Urothelium cell line (cell line): Measurements from ENCODE around the gene LAMB4.

Experiments
- DNase-seq: peaks from one replicate; pipeline ENCODE4 v3.0.0; 2011; ENCODE audit warnings: low spot score, mixed read lengths
- FAIRE-seq: peaks from 2 replicates; lab custom pipeline; 2011; peaks lifted over from hg19 to GRCh38; lab: Jason Lieb, UNC

The LAMB4 gene

GRCh38 chr7:108114117-108114841, 15.9 kb downstream of the LAMB4 start:
- DNase-seq (peak; percentile 27), FAIRE-seq (no peak)

DNA sequence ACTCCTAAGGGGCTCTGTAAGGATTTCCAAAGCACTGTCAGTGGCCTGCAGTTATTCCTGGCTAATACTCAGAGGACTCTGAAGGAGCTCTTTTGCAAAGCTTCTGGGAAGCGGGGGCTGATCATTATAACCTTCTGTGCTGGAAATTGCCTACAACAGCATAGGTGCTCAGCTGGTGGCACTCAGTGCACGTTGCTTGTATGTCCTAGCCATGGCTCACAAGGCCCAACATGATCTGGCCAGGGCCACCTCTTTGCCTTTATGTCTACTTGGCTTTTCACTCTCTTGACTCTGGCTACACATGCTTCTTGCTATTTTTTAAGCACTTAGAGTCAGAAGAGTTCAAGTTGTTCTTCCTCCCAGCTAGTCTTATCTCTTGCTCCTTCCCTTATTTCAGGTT, 17.5 kb downstream of the LAMB4 start:
- FAIRE-seq: no peak
- DNase-seq: no peak

GRCh38 chr7:108109221-108109908, 20.8 kb downstream of the LAMB4 start:
- FAIRE-seq (no peak), DNase-seq (peak; percentile 34)

GRCh38 chr7:108108131-108108530, 22.0 kb downstream of the LAMB4 start:
- DNase-seq: no peak
- FAIRE-seq: no peak

DNA sequence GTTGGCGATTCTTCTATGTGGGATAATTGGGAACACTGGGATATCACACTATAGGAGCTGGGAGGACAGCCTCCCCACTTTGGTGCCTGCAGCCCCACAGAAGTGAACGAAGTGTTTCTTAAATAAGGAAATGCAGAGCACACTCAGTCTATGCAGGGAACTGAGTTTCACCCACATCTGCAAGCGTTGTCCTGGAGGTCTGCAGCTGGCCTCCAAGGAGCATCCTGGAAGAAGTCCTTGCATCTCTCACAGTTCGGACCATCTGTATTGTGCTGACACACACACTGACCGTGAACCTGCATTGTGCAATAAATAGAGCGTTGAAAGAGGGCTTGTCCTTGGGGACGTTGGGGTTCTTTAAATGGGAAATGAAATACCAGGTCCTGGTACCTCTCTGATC, 25.8 kb downstream of the LAMB4 start:
- DNase-seq (no peak), FAIRE-seq (no peak)

DNA sequence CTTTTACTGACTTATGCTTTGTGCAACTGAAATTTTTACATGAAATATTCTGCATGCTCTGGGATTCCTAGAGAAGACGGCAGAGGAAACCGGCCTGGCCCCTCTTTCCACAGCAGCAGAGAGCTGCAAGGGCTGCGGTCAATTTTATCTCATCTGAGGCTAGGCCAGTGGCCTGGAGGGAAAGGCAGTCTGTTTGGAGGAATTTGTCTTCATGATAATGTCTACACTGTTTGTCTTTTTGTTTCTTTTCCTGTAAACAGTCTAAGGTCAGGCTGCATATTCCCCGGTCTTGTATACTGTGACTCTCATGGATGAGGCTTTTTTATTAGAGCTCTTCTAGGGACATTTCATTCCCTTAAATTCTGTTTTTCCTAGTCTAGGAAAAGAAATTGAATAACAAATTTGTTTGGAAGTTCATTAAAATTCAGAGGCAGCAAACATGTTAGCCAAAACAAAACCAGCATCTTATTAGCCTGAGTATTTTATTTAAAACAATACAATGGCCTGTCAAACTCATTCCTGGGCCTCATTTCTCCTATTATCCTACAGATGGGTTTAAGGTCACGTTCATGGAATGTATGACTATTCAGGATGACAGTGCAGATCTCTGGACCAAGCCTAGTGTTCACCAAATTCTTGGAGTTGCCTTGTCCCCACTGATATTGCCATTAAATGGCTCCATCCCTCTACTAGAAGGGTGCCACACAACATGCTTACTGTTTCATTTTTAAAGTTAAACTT, 26.4 kb downstream of the LAMB4 start:
- no peak for DNase-seq
- no peak for FAIRE-seq

GRCh38 chr7:108102671-108103312, 27.4 kb downstream of the LAMB4 start:
- DNase-seq: no peak
- FAIRE-seq: no peak

DNA sequence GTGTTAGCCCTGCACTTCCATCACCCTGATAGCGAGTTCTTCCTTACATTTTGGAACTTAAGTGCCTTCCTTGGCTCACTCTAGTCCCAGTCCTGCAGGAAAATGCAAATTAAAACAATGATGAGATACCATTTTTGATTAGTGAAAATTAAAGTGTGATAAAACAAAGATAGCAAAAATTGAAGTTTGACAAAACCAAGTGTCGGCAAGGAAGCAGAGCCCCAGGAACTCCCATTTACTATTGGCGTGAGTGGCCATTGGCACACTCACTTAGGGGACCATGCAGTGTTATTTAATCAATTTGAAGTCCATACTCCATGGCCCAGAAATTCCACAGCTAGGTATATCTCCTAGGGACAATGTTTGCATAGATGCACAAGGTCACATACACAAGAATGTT, 28.4 kb downstream of the LAMB4 start:
- no peak for FAIRE-seq

GRCh38 chr7:108099713-108100112, 30.4 kb downstream of the LAMB4 start:
- DNase-seq (no peak), FAIRE-seq (no peak)

More for the DNA sequence above, 28.4 kb downstream of the LAMB4 start:
- no peak for DNase-seq

DNA sequence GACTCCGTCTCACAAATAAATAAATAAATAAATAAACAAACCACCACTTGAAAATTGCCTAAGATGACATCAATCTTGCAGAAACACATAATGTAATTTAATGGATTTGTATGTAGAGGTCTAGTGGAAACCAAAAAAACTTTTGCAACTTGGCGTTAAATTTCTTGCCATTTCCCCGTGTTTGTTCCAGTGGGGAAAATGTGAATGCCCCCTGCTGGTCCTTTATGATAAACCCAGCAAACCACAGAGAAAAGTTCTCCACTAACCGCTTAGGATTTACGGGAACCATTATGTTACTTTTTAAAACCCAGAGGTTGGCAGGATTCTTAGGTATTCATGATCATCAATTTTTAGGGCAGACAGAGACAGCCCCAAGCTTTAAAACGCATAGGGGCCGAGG, 32.5 kb downstream of the LAMB4 start:
- DNase-seq: peak; percentile 34
- no peak for FAIRE-seq

DNA sequence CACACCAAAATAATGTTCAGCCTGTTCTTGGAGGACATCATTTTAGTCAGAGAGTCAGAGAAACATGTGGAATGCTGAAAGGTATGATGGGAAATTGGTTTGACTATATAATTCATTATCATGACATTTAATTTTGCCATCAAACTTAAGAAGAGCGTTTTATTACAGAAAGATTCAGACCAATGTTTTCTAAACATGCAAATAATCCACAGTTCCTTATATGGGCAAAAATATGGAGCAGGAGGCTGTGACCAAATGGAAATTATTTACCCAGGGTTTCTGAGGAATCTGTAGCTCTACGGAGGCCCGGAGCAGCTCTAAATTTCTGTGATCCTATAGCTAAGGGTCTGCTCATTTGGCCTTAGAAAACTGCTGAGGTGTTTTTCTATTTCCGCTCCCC, 33.2 kb downstream of the LAMB4 start:
- FAIRE-seq (no peak), DNase-seq (no peak)

DNA sequence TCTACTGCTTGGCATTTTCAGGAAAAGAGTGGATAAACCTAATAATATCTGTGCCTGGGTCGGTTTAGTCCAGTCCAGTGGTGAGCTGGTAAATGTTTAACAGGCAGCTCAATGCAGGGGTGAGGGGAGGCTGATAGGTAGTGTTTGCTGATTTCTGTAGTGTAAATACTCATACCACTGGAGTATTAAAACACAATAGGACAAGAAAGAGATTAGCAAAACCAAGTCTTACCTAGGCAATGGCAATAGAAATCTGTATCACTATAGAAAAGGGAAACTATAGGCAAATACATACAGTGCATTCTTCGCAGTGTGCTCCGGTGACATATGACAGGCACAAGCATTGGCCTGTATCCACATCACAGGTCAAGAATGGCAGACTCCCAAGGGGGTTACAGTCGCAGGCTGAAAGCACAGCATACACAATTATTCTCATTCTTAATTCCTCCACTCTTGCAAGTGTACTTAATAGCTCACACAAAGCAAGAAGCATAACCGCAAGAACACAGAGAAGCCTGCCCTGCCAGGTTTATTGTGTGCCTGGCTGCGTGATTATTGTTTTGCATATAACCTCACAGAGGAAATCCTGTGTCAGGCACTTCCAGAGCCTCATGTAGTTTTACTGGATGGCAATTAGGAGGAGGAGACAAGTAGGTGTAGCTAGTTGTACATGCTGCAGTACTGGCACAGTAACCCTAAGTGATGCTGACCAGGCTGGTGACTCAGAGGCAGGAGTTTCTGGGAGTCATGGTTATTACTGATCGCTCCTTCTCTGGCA, 35.0 kb downstream of the LAMB4 start:
- FAIRE-seq: no peak
- peak; percentile 54 for DNase-seq

DNA sequence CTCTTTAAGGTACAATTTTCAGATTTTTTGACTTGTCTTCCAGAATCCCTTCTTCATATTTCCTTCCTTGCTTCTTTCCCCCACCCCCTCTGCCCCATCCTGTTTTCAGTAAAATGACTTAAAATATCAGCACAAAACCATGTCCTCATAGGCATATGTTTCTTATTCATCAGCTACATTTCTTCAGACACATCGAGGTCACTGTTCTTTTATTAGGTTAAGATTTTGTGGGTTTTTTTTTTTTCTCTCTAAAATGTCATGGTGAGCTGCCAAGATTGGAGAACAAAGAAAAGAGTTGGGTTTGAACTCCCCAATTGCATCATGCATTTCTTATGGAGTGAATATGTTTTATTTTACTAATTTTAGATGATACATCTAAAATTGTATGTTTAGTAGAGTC, 35.8 kb downstream of the LAMB4 start:
- FAIRE-seq (no peak), DNase-seq (no peak)

DNA sequence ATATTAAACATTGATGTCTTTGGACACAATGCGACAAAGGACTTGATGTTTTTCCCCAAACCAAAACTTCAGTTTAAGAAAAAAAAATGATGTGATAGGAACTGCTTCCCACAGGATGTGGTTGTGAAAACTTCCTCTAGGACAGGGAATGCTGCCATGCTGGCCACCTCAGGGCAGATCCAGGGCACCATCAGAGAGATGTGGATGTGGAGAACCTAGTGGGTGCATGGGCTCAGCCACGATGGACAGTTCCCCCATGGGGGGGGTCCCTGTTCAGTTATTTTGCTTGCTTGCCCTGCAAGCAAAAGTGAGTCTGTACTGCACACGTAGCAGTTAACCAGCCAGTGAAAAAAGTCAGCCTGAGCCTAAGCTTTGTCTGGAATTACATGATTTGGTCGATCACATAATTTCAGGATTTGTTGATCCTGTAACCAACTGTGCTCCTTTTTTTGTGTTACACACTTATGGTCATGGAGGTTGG, 36.3 kb downstream of the LAMB4 start:
- DNase-seq (no peak), FAIRE-seq (no peak)

- FAIRE-seq: no peak
These were observed 36.8 kb downstream of the LAMB4 start for GRCh38 chr7:108093341-108093740.

DNA sequence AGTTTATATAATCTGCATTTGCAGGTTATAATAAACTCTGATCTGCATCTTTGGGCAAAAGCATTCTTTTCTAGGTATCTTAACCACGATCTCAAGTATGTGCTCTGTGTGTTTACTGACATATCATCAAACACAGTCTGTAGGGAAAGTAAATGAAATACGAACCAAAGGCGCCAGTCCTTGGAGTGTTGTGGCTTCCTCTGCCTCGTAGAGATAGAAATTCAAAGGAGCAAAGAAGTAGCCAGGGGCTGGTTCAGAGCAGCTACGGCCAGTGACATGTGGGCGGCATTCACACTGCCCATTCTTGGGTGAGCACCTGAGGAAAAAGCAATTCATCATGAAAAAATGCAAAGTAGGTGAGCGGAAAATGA, 38.7 kb downstream of the LAMB4 start:
- FAIRE-seq (no peak), DNase-seq (no peak)

More at GRCh38 chr7:108093341-108093740, 36.8 kb downstream of the LAMB4 start:
- DNase-seq: no peak

- DNase-seq: no peak
- FAIRE-seq: no peak
These were observed 39.2 kb downstream of the LAMB4 start for GRCh38 chr7:108090791-108091460.

DNA sequence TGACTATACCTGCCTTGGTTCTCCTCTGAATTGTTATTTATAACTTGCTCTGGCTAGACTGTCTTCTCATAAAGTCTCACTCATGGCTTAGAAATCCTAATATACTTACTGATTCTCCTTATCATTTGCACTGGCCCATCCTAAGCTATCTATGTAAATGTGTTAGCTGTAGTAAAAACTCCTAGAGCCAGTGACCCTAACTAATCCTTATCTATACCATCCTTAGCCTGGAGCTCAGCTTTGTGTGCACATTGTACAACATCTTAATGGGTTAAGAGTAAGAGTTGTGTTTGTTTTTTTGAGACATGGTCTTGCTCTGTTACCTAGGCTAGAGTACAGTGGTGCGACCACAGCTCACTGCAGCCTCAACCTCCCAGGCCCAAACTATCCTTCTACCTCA, 40.8 kb downstream of the LAMB4 start:
- DNase-seq: no peak
- no peak for FAIRE-seq

DNA sequence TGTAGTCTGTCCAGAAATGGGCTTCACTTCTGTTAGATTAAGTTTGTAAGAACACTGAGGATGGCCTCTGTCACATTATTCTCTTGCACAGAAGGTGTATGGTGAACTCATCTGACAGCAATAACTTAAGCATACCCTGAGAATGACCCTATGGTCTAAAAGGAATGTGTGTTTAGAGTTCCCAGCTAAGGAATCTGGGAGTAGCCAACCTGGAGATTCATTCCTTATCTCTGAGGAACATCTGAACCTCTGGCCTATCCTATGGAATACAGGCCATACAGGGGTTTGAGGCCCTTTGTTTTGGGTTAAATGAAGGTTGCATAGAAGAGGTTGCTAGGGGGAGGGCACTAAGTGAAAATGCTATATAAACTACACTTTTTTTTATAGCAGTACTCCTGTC, 41.4 kb downstream of the LAMB4 start:
- DNase-seq (no peak), FAIRE-seq (no peak)

- FAIRE-seq (no peak), DNase-seq (no peak)
These were observed 42.4 kb downstream of the LAMB4 start for GRCh38 chr7:108087778-108088177.
